Lung (tissue), 12 donors: ENCODE data around the gene INTS3. TPM values are rescaled to one million over a fixed set of nuclear protein-coding genes. Genes with fewer than 3 reads are reported as not detected.

Source experiments
- ATAC-seq: fragments of 200-7000 bp; cut with Tn5 transposase; one replicate; pipeline ENCODE4 v1.9.1; 2020; ENCODE audit warnings: moderate number of reproducible peaks; ENCODE audit not compliant: insufficient read depth, low FRiP score
- DNase-seq, 3 donors: peaks; one replicate each; pipeline ENCODE4 v3.0.0-alpha.2; 2013 to 2017
- H3K27ac ChIP-seq, 2 donors: one replicate each; pipeline ENCODE4 v1.5.1; 2013; ENCODE audit warnings: mild to moderate bottlenecking in 2 of 2, moderate library complexity in 2 of 2, control low read depth in 1 of 2, inconsistent platforms in 1 of 2, low read depth in 1 of 2, low read length in 1 of 2
- H3K27me3 ChIP-seq, 3 donors: one replicate each; pipeline ENCODE4 v1.5.1; 2013; ENCODE audit warnings: low read length in 2 of 3; ENCODE audit not compliant: control insufficient read depth in 3 of 3, insufficient read depth in 3 of 3
- H3K36me3 ChIP-seq, 4 donors: one replicate each; pipeline ENCODE4 v1.5.1; 2013; ENCODE audit warnings: low read length in 4 of 4, mild to moderate bottlenecking in 1 of 4, moderate library complexity in 1 of 4; ENCODE audit not compliant: control insufficient read depth in 4 of 4, insufficient read depth in 4 of 4
- H3K4me1 ChIP-seq, 5 donors: one replicate each; pipeline ENCODE4 v1.5.1; 2013; ENCODE audit warnings: low read length in 5 of 5, mild to moderate bottlenecking in 2 of 5, moderate library complexity in 1 of 5; ENCODE audit not compliant: control insufficient read depth in 5 of 5, insufficient read depth in 5 of 5
- H3K4me3 ChIP-seq: one replicate; pipeline ENCODE4 v1.5.1; 2013; ENCODE audit warnings: mild to moderate bottlenecking, control low read depth, moderate library complexity
- H3K9ac ChIP-seq, 2 donors: one replicate each; pipeline ENCODE4 v1.5.1; 2013; ENCODE audit warnings: low read length in 2 of 2, control low read depth in 1 of 2; ENCODE audit not compliant: insufficient read depth in 1 of 2
- H3K9me3 ChIP-seq, 4 donors: one replicate each; pipeline ENCODE4 v1.5.1; 2013; ENCODE audit warnings: low read length in 3 of 4, mild to moderate bottlenecking in 1 of 4, moderate library complexity in 1 of 4; ENCODE audit not compliant: control insufficient read depth in 4 of 4, insufficient read depth in 3 of 4
- WGBS, 2 donors: extraction: QIAGEN DNeasy Blood & Tissue Kit; methylation state at CpG; one replicate each; pipeline ENCODE4 v1.1.7; 2013; 5-methylcytosine and 5-hydroxymethylcytosine counted together
- polyA plus RNA-seq, 2 donors: library from polyadenylated mRNA; stranded (reverse); fragments of 200-250 nt; gene quantifications; one replicate each; pipeline ENCODE4 v1.2.1, GENCODE V29; 2013
- total RNA-seq, 2 donors: library from RNA; depleted of rRNA in 1 of 2; stranded (reverse); fragments of >200 nt in 1 of 2; gene quantifications; one replicate each; pipeline ENCODE4 v1.2.1, GENCODE V29; 2014 to 2021
- TF ChIP-seq, protein P1 (sequence below): IDR thresholded peaks from 2 replicates; pipeline ENCODE4 v1.5.1; 2012; ENCODE audit warnings: mild to moderate bottlenecking; ENCODE audit errors: control extremely low read depth, extremely low read depth
- donor health status: control.
- donor health status: control.
- donor health status: Bipolar disorder and iron deficiency.
- donor health status: healthy.
- donor health status: DM: yes; HTN: yes; CAD: no.

INTS3 gene
- total and polyA plus RNA-seq, 4 donors = 31.3 to 70.4 (median 51.0) TPM

DNA sequence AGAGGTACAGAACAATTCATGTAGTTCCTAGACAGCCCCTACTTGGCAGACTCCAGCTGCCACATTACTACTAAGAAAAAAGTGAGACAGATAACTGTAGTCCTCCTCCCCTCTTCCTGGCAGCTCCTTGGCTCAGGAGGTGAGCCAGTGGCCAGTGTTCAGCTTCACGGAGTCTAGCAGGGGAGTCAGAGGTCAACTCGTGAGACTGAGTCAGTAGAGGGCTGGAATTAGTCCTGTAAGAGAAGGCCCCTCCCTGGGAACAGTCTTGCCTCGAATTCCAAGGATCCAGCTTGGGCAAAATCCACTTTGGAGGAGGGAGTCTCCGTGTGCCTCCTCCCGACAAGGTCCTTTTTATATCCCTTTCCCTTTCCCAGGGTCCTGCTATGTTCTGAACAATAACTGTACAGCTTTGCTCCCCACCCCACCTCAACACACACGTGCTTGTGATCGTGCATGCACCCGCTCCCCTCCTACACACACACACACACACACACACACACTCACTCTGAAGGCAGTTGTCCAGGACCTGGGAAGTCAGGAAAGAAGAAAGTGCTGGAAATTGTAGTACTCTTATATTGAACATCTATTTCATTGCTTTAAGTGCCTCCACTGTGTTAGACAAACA, 24.8 kb downstream of the INTS3 start:
- no peak for DNase-seq
- ATAC-seq = no peak
- peak overlapping the region; percentile 30 to 88 for H3K27ac ChIP-seq

DNA sequence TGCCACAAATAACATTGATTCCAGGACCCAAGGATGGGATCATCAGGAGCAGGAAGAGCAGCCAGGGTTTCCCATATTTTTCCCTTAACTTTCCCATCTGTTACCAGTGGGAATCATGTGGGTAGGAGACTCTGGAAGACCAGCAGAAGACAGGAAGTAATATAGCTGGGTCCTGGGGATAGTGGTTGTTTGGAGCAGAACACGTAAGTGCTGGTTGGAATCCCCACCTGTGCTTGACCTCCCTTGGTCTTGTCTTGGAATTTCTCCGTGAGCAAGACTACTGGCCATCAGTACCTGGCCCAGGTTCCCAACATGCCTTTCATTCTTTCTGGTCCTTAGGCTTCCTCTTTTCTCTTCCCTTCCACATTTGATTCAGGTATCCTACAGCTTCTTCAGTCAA, 26.4 kb downstream of the INTS3 start:
- no peak overlapping the region for H3K4me3 ChIP-seq
- no peaks in the 10 kb centered on the region for H3K9me3 ChIP-seq
- TF ChIP-seq, protein P1, sequence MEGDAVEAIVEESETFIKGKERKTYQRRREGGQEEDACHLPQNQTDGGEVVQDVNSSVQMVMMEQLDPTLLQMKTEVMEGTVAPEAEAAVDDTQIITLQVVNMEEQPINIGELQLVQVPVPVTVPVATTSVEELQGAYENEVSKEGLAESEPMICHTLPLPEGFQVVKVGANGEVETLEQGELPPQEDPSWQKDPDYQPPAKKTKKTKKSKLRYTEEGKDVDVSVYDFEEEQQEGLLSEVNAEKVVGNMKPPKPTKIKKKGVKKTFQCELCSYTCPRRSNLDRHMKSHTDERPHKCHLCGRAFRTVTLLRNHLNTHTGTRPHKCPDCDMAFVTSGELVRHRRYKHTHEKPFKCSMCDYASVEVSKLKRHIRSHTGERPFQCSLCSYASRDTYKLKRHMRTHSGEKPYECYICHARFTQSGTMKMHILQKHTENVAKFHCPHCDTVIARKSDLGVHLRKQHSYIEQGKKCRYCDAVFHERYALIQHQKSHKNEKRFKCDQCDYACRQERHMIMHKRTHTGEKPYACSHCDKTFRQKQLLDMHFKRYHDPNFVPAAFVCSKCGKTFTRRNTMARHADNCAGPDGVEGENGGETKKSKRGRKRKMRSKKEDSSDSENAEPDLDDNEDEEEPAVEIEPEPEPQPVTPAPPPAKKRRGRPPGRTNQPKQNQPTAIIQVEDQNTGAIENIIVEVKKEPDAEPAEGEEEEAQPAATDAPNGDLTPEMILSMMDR = no peak
- H3K4me1 ChIP-seq = peaks cover 0 to 16% (median 0%) of the 10 kb centered on the region in 5 donors
- no peaks in the 10 kb centered on the region for H3K27me3 ChIP-seq
- peaks cover 20 to 59% (median 47%) of the 10 kb centered on the region in 4 donors for H3K36me3 ChIP-seq
- no peak for DNase-seq
- 88 to 95% methylated on average over 2 of the region's 2 CpGs for WGBS, 2 donors
- no peak for ATAC-seq
- no peak overlapping the region for H3K9ac ChIP-seq
- H3K27ac ChIP-seq = peak overlapping the region in 1 of 2 donors; percentile 18

More for the DNA sequence above, 24.8 kb downstream of the INTS3 start:
- Histone ChIP-seq H3K27me3 (no peaks in the 10 kb centered on the region), H3K4me1 (peaks cover 0 to 31% (median 0%) of the 10 kb centered on the region in 5 donors), H3K4me3 (no peak overlapping the region), H3K36me3 (peaks cover 27 to 56% (median 39%) of the 10 kb centered on the region in 4 donors), H3K9me3 (no peaks in the 10 kb centered on the region), H3K9ac (no peak overlapping the region)
- 66 to 69% methylated on average over 8 of the region's 8 CpGs for WGBS, 2 donors
- TF ChIP-seq, protein P1 = no peak

DNA sequence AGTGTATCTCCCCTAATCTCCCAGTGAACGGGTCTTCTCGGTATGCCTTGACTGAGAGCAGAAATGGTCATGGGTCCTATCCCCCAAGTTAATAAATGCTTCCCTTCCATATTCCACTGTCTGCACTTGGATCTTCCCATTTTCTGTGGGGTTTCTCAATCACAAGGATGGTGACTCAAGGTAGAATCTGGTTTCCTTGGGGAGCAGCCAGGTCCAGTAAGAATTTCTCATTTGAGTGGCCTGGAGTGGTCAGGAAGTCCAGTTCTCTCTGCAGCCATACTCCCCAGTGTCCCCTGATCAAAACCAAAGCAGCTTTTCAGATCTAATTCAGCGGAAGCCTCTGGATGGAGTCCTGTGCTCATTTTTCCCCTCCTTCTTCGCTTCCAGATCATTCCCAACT, 32.6 kb downstream of the INTS3 start:
- no peak for ATAC-seq
- TF ChIP-seq, protein P1 = no peak
- H3K9me3 ChIP-seq = peaks cover 0 to 2% (median 0%) of the 10 kb centered on the region in 4 donors
- no peak overlapping the region for H3K9ac ChIP-seq
- DNase-seq = no peak
- H3K27me3 ChIP-seq = no peaks in the 10 kb centered on the region
- 96 to 98% methylated on average over 4 of the region's 4 CpGs for WGBS, 2 donors
- H3K4me1 ChIP-seq = peaks cover 0 to 15% (median 0%) of the 10 kb centered on the region in 5 donors
- no peak overlapping the region for H3K4me3 ChIP-seq
- peaks cover 23 to 71% (median 42%) of the 10 kb centered on the region in 4 donors for H3K36me3 ChIP-seq
- peak overlapping the region in 1 of 2 donors; percentile 4 for H3K27ac ChIP-seq
